ENCODE data around the gene VPS33B. TPM values are rescaled to one million over a fixed set of nuclear protein-coding genes. Genes with fewer than 3 reads are reported as not detected.

Gene VPS33B
- total RNA-seq (10 to 100 TPM; 19.3 to 29.8 (median 26.0) TPM), total RNA-seq (2.0 to 8.4 (median 5.1) reads per million in 29 experiments)
- 20.2 TPM for total RNA-seq (2013)

DNA sequence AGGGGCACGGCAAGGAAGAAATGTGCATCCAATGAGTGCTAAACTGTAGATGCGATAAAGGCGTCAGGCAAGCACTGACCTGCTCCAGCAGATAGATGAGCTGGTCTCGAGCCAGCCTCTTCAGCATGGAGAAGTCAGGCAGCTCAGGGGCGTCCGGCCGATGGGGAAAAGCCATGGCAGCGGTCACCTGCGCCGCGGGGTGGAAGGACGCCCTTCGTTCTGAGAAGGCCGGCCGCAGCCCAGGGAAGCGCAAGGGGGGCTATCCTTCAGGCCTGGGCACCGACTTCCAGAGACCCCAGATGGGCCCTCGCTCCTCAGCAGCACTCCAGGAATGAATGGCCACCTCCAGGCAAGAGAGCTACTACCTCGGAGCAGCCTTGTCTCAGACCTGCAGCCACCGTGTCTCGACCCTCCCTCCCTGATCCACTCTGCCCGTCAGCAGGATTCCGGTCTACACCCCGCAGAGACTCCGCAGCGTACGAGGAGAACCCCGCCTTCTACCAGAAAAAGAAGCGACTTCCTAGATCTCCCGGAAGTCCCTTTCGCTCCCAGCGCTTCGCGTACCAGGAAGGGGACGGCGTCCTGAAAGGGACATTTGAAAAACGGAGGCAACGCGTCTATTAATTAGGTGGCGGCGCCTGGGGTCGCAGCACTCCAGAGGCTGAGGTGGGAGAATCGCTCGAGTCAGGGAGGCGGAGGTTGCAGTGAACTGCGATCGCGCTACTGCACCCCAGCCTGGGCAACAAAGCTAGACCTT is at the start of gene VPS33B:
VPS33B (minus strand) TSS at position 520 of the 757 bp plus-strand sequence; CDS start at position 175, 345 bp downstream.
- Mint-ChIP-seq H3K36me3 (peaks cover 4% of the 10 kb centered on the region), H3K9me3 (no peaks in the 10 kb centered on the region), H3K27me3 (no peaks in the 10 kb centered on the region), H3K27ac (peak within 1 kb of the TSS; percentile 96 to 98), H3K4me3 (peak within 1 kb of the TSS; percentile 93 to 97 (median 97)), H3K4me1 (peaks cover 42 to 57% (median 45%) of the 10 kb centered on the region in 3 donors)
- ATAC-seq (replicated peaks in 1 of 4) (peak; percentile 77 to 94 (median 86)), DNase-seq (peak; percentile 55 to 89 (median 71))
- WGBS (ENCODE audit: insufficient coverage) = under 1% methylated on average over 34 of the region's 48 CpGs
- ChIA-PET CTCF (interaction anchor here (0.5 to 1.2 kb wide), 6 partner anchors 11 to 1147 kb away, joined by 3 to 5 read pairs (median 4); no protein-coding TSS in a partner anchor), POLR2A (no interaction called here)
- Histone ChIP-seq H3K4me3 (ENCODE audit: control insufficient read depth in 1 of 2, extremely low read depth in 1 of 2, low read length in 1 of 2) (peak within 1 kb of the TSS; percentile 93 to 99), H3K27me3 (replicated peaks in 1 of 2; ENCODE audit: control insufficient read depth in 2 of 2, extremely low read depth in 1 of 2, insufficient read depth in 2 of 2, low read length in 1 of 2) (peaks cover 0 to under 1% of the 10 kb centered on the region in 2 experiments), H3K27ac (ENCODE audit: low read length) (peak within 1 kb of the TSS; percentile 68), H3K9me3 (no peaks in the 10 kb centered on the region), H3K4me1 (ENCODE audit: control insufficient read depth in 1 of 2, extremely low read depth in 1 of 2, insufficient read depth in 2 of 2, low read length in 2 of 2) (peaks cover 6 to 28% of the 10 kb centered on the region in 2 experiments), H3K36me3 (ENCODE audit: control insufficient read depth in 2 of 2, extremely low read depth in 1 of 2, insufficient read depth in 1 of 2, low read length in 1 of 2) (peaks cover 0 to 4% of the 10 kb centered on the region in 2 donors)

DNA sequence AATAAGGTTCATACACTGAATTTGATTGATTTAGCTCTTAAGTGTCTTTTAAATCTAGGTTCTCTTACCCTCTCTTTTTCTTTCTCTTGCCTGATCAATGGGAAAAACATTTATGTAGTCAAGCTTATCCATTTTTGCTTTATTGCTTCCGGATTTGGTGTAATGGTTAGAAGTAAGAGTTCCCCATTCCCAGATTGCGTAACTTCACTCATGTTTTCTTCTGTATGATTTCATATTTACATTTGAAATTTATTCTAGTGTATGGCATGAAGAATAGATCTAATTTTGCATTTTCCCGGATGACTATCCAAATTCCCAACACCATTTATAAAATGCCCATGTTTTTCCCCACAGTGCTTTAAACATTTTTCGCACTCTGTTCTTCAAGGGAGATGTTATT is 49.8 kb upstream of the VPS33B start:
- Mint-ChIP-seq H3K27ac (no peak overlapping the region), H3K9me3 (no peaks in the 10 kb centered on the region), H3K27me3 (peaks cover 26 to 27% of the 10 kb centered on the region in 2 donors), H3K4me1 (no peaks in the 10 kb centered on the region), H3K36me3 (no peaks in the 10 kb centered on the region), H3K4me3 (no peak overlapping the region)
- POLR2A ChIA-PET = no interaction called here
- WGBS (ENCODE audit: insufficient coverage) = no CpG with 5 or more reads among the region's 4 CpGs
- no peaks in the 10 kb centered on the region for H3K4me1 ChIP-seq (ENCODE audit: control insufficient read depth in 1 of 2, extremely low read depth in 1 of 2, insufficient read depth in 2 of 2, low read length in 2 of 2)
- ATAC-seq (replicated peaks in 1 of 4) (no peak), DNase-seq (no peak)
- CTCF ChIA-PET = no interaction called here
- no peaks in the 10 kb centered on the region for H3K9me3 ChIP-seq
- peaks cover 0 to 13% of the 10 kb centered on the region in 2 experiments for H3K27me3 ChIP-seq (replicated peaks in 1 of 2; ENCODE audit: control insufficient read depth in 2 of 2, extremely low read depth in 1 of 2, insufficient read depth in 2 of 2, low read length in 1 of 2)
- no peaks in the 10 kb centered on the region for H3K36me3 ChIP-seq (ENCODE audit: control insufficient read depth in 2 of 2, extremely low read depth in 1 of 2, insufficient read depth in 1 of 2, low read length in 1 of 2)
- H3K27ac ChIP-seq (ENCODE audit: low read length) = no peak overlapping the region
- H3K4me3 ChIP-seq (ENCODE audit: control insufficient read depth in 1 of 2, extremely low read depth in 1 of 2, low read length in 1 of 2) = no peak overlapping the region

DNA sequence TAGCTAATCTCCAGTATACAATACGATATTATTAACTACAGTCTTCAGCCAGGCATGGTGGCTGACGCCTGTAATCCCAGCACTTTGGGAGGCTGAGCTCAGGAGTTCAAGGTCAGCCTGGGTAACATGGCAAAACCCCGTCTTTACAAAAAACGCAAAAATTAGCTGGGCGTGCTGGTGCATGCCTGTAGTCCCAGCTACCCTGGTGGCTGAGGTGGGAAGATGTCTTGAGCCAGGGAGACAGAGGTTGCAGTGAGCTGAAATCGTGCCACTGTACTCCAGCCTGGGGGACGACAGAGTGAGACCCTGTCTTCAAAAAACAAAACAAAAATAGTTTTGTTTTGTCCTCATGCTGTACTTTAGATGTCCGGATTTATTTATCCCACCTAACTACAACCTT is 48.5 kb upstream of the VPS33B start:
- H3K4me3 ChIP-seq (ENCODE audit: control insufficient read depth in 1 of 2, extremely low read depth in 1 of 2, low read length in 1 of 2) = no peak overlapping the region
- WGBS (ENCODE audit: insufficient coverage) = 84% methylated on average over 6 of the region's 8 CpGs
- ATAC-seq (replicated peaks in 1 of 4) (no peak), DNase-seq (no peak)
- H3K27ac ChIP-seq (ENCODE audit: low read length) = no peak overlapping the region
- H3K4me1 ChIP-seq (ENCODE audit: control insufficient read depth in 1 of 2, extremely low read depth in 1 of 2, insufficient read depth in 2 of 2, low read length in 2 of 2) = no peaks in the 10 kb centered on the region
- no peaks in the 10 kb centered on the region for H3K36me3 Mint-ChIP-seq
- peaks cover 0 to 13% of the 10 kb centered on the region in 2 experiments for H3K27me3 ChIP-seq (replicated peaks in 1 of 2; ENCODE audit: control insufficient read depth in 2 of 2, extremely low read depth in 1 of 2, insufficient read depth in 2 of 2, low read length in 1 of 2)
- H3K27me3 Mint-ChIP-seq = peaks cover 27 to 38% of the 10 kb centered on the region in 2 donors
- H3K27ac Mint-ChIP-seq = no peak overlapping the region
- H3K9me3 ChIP-seq = no peaks in the 10 kb centered on the region
- no peaks in the 10 kb centered on the region for H3K4me1 Mint-ChIP-seq
- ChIA-PET POLR2A (interaction anchor here in 1 of 2 donors (0.5 kb wide), 1 partner anchor 191 kb away, joined by 3 read pairs; no protein-coding TSS in a partner anchor), CTCF (no interaction called here)
- H3K4me3 Mint-ChIP-seq = no peak overlapping the region
- no peaks in the 10 kb centered on the region for H3K36me3 ChIP-seq (ENCODE audit: control insufficient read depth in 2 of 2, extremely low read depth in 1 of 2, insufficient read depth in 1 of 2, low read length in 1 of 2)
- H3K9me3 Mint-ChIP-seq = no peaks in the 10 kb centered on the region

DNA sequence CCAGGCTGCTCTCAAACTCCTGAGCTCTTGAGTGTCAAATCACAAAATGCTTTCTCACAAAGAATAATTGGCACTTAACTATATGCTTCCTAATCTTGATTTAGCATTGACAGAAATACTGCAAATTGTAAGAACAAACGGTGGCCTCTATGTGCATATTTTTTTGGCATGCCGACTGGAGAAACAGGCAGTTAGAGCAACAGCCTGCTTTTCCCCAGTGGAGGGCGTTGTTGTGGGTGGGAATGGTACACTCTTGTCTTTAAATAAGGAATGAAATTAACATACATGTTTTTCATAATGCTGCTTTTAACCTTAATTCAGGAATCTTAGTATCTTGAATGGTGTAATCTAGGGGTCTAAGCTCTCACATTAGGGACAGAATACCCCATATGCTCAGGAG is 46.6 kb upstream of the VPS33B start:
- H3K27ac Mint-ChIP-seq = no peak overlapping the region
- no peaks in the 10 kb centered on the region for H3K36me3 Mint-ChIP-seq
- H3K4me3 ChIP-seq (ENCODE audit: control insufficient read depth in 1 of 2, extremely low read depth in 1 of 2, low read length in 1 of 2) = no peak overlapping the region
- H3K27me3 ChIP-seq (replicated peaks in 1 of 2; ENCODE audit: control insufficient read depth in 2 of 2, extremely low read depth in 1 of 2, insufficient read depth in 2 of 2, low read length in 1 of 2) = peaks cover 0 to 9% of the 10 kb centered on the region in 2 experiments
- no peaks in the 10 kb centered on the region for H3K4me1 ChIP-seq (ENCODE audit: control insufficient read depth in 1 of 2, extremely low read depth in 1 of 2, insufficient read depth in 2 of 2, low read length in 2 of 2)
- ATAC-seq (replicated peaks in 1 of 4) (no peak), DNase-seq (no peak)
- H3K4me1 Mint-ChIP-seq = no peaks in the 10 kb centered on the region
- H3K9me3 Mint-ChIP-seq = peaks cover 0 to 8% (median 4%) of the 10 kb centered on the region in 3 donors
- H3K4me3 Mint-ChIP-seq = no peak overlapping the region
- H3K36me3 ChIP-seq (ENCODE audit: control insufficient read depth in 2 of 2, extremely low read depth in 1 of 2, insufficient read depth in 1 of 2, low read length in 1 of 2) = no peaks in the 10 kb centered on the region
- POLR2A ChIA-PET = no interaction called here
- peaks cover 27 to 38% of the 10 kb centered on the region in 2 donors for H3K27me3 Mint-ChIP-seq
- CTCF ChIA-PET = no interaction called here
- no peak overlapping the region for H3K27ac ChIP-seq (ENCODE audit: low read length)
- H3K9me3 ChIP-seq = no peaks in the 10 kb centered on the region
- no CpG with 5 or more reads among the region's 3 CpGs for WGBS (ENCODE audit: insufficient coverage)

DNA sequence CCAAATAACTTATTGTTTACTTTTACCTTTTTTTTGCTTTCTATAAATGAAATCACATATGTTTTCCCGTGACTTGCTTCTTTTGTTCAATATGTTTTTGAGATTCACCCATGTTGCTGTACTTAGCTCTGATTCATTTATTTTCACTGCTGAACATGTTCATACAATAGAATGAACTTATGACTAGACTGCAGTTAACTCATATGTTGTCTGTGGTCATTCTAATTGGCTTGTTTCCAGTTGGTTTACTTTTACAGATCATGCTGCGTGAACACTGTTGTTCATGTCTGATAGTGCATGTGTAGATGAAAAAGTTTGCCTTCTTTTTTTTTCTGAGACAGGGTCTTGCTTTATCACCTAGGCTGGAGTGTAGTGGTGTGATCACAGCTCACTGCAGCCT is 46.0 kb upstream of the VPS33B start:
- H3K27ac Mint-ChIP-seq = no peak overlapping the region
- Histone ChIP-seq H3K27ac (ENCODE audit: low read length) (no peak overlapping the region), H3K27me3 (replicated peaks in 1 of 2; ENCODE audit: control insufficient read depth in 2 of 2, extremely low read depth in 1 of 2, insufficient read depth in 2 of 2, low read length in 1 of 2) (peaks cover 0 to 9% of the 10 kb centered on the region in 2 experiments), H3K36me3 (ENCODE audit: control insufficient read depth in 2 of 2, extremely low read depth in 1 of 2, insufficient read depth in 1 of 2, low read length in 1 of 2) (no peaks in the 10 kb centered on the region), H3K4me1 (ENCODE audit: control insufficient read depth in 1 of 2, extremely low read depth in 1 of 2, insufficient read depth in 2 of 2, low read length in 2 of 2) (no peaks in the 10 kb centered on the region), H3K9me3 (no peaks in the 10 kb centered on the region), H3K4me3 (ENCODE audit: control insufficient read depth in 1 of 2, extremely low read depth in 1 of 2, low read length in 1 of 2) (no peak overlapping the region)
- no peaks in the 10 kb centered on the region for H3K36me3 Mint-ChIP-seq
- peaks cover 0 to 9% (median 4%) of the 10 kb centered on the region in 3 donors for H3K9me3 Mint-ChIP-seq
- DNase-seq = no peak
- peaks cover 27 to 38% of the 10 kb centered on the region in 2 donors for H3K27me3 Mint-ChIP-seq
- H3K4me3 Mint-ChIP-seq = no peak overlapping the region
- no peaks in the 10 kb centered on the region for H3K4me1 Mint-ChIP-seq
- ChIA-PET POLR2A (no interaction called here), CTCF (no interaction called here)
- no peak for ATAC-seq (replicated peaks in 1 of 4)
- 83% methylated on average over 1 of the region's 2 CpGs for WGBS (ENCODE audit: insufficient coverage)

DNA sequence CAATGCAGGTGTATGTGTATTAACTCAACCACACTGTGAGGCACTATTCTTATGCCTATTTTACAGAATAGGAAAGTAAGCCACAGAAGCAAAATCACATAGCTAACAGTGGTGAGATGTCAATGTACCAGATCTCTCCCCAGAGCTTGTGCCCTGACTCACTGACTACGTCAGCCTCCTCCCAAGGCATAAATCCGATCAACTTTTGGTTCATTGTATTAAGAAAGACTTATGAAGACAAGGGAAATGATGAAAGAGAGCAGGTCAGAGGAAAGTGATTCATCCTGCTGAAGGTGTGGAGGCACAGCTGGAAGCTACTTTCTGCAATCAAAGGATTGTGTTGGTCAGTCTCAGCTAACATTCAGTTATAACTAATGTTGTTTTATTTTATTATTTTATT is 44.6 kb upstream of the VPS33B start:
- Mint-ChIP-seq H3K4me1 (no peaks in the 10 kb centered on the region), H3K36me3 (no peaks in the 10 kb centered on the region), H3K9me3 (peaks cover 0 to 9% (median 4%) of the 10 kb centered on the region in 3 donors), H3K27ac (no peak overlapping the region), H3K27me3 (peaks cover 17 to 34% of the 10 kb centered on the region in 2 donors), H3K4me3 (no peak overlapping the region)
- Histone ChIP-seq H3K4me1 (ENCODE audit: control insufficient read depth in 1 of 2, extremely low read depth in 1 of 2, insufficient read depth in 2 of 2, low read length in 2 of 2) (no peaks in the 10 kb centered on the region), H3K9me3 (no peaks in the 10 kb centered on the region), H3K4me3 (ENCODE audit: control insufficient read depth in 1 of 2, extremely low read depth in 1 of 2, low read length in 1 of 2) (no peak overlapping the region), H3K27me3 (replicated peaks in 1 of 2; ENCODE audit: control insufficient read depth in 2 of 2, extremely low read depth in 1 of 2, insufficient read depth in 2 of 2, low read length in 1 of 2) (peaks cover 0 to 9% of the 10 kb centered on the region in 2 experiments), H3K27ac (ENCODE audit: low read length) (no peak overlapping the region), H3K36me3 (ENCODE audit: control insufficient read depth in 2 of 2, extremely low read depth in 1 of 2, insufficient read depth in 1 of 2, low read length in 1 of 2) (no peaks in the 10 kb centered on the region)
- POLR2A ChIA-PET = no interaction called here
- CTCF ChIA-PET = no interaction called here
- WGBS (ENCODE audit: insufficient coverage) = no CpG with 5 or more reads among the region's 2 CpGs
- DNase-seq (no peak), ATAC-seq (replicated peaks in 1 of 4) (no peak)

Measured in T-cell (primary cell).